Calu3 (cell line): ENCODE measurements around the gene ALDH9A1. TPM values are rescaled to one million over a fixed set of nuclear protein-coding genes. Genes with fewer than 3 reads are reported as not detected.

Experiments
- BruUV-seq: library from RNA; stranded (reverse); fragments of 400-500 nt; replicated peaks from 2 replicates; lab custom pipeline; 2021; lab: Mats Ljungman, UMichigan
- CTCF ChIA-PET: fragments of 300-600 bp; sonication (Branson Sonifier 250); formaldehyde crosslinking; loops from one replicate; lab custom pipeline; 2022; ENCODE audit warnings: antibody characterized with exemption; lab: Charles Lee
- DNase-seq: peaks from one replicate; pipeline ENCODE4 v3.0.0; 2022
- H3K27ac Mint-ChIP-seq: one replicate; pipeline ENCODE4 v1.8.0; 2022; ENCODE audit warnings: mixed read lengths; ENCODE audit not compliant: unreplicated experiment
- H3K27me3 Mint-ChIP-seq: one replicate; pipeline ENCODE4 v1.8.0; 2022; ENCODE audit warnings: mixed read lengths; ENCODE audit not compliant: unreplicated experiment
- H3K36me3 Mint-ChIP-seq: one replicate; pipeline ENCODE4 v1.8.0; 2022; ENCODE audit warnings: mild to moderate bottlenecking, moderate library complexity, mixed read lengths; ENCODE audit not compliant: insufficient read depth, unreplicated experiment
- H3K4me1 Mint-ChIP-seq: one replicate; pipeline ENCODE4 v1.8.0; 2022; ENCODE audit warnings: mild to moderate bottlenecking, low read depth, mixed read lengths; ENCODE audit not compliant: unreplicated experiment
- H3K4me3 Mint-ChIP-seq: one replicate; pipeline ENCODE4 v1.8.0; 2022; ENCODE audit warnings: mild to moderate bottlenecking, low read depth, moderate library complexity, mixed read lengths; ENCODE audit not compliant: unreplicated experiment
- H3K9me3 Mint-ChIP-seq: one replicate; pipeline ENCODE4 v1.8.0; 2022; ENCODE audit warnings: low read depth, mixed read lengths; ENCODE audit not compliant: unreplicated experiment
- intact Hi-C: fragments of 100-400 bp; cut with micrococcal nuclease; formaldehyde crosslinking; loops from one replicate; pipeline ENCODE4 v1.10.0; 2022; ENCODE audit not compliant: unreplicated experiment
- total RNA-seq: library from RNA; stranded (reverse); gene quantifications from 2 replicates; pipeline ENCODE4 v1.2.3, GENCODE V29; 2022
- TF ChIP-seq, protein P1 (sequence below): fragments of 200-600 bp; IDR thresholded peaks from one replicate; pipeline ENCODE4 v1.8.0; 2022; ENCODE audit warnings: antibody characterized with exemption; ENCODE audit not compliant: unreplicated experiment

Gene ALDH9A1
- total RNA-seq, 1 experiment from 2014 or later: 57.0 TPM

DNA sequence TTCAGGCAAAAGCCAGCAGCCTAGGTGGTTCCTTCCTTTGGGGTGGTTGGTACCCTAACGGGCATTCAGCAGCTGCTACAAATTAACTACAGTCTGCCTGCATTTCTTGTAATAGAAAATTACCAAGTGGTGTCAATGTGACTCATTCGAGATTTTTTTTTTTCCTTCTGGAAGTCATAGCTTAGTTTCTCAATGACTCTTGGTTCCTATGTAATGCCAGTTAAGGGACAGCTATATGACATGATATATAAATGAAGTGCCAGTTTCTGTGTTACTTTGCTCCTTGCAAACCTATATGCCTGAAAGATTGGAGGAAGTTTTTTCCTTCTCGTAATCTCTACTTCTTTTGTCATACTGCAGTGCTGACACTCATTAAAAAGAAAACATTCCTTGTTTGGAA is 64.7 kb downstream of the ALDH9A1 start:
- H3K4me3 Mint-ChIP-seq: peak overlapping the region; percentile 22
- BruUV-seq: no TSS peak
- CTCF ChIA-PET: interaction anchor here (0.7 to 1.8 kb wide), 5 partner anchors 12 to 1182 kb away, joined by 3 to 9 read pairs (median 6); no protein-coding TSS in a partner anchor
- no peaks in the 10 kb centered on the region for H3K9me3 Mint-ChIP-seq
- no peaks in the 10 kb centered on the region for H3K36me3 Mint-ChIP-seq
- peaks cover 18% of the 10 kb centered on the region for H3K4me1 Mint-ChIP-seq
- no peaks in the 10 kb centered on the region for H3K27me3 Mint-ChIP-seq
- TF ChIP-seq, protein P1, sequence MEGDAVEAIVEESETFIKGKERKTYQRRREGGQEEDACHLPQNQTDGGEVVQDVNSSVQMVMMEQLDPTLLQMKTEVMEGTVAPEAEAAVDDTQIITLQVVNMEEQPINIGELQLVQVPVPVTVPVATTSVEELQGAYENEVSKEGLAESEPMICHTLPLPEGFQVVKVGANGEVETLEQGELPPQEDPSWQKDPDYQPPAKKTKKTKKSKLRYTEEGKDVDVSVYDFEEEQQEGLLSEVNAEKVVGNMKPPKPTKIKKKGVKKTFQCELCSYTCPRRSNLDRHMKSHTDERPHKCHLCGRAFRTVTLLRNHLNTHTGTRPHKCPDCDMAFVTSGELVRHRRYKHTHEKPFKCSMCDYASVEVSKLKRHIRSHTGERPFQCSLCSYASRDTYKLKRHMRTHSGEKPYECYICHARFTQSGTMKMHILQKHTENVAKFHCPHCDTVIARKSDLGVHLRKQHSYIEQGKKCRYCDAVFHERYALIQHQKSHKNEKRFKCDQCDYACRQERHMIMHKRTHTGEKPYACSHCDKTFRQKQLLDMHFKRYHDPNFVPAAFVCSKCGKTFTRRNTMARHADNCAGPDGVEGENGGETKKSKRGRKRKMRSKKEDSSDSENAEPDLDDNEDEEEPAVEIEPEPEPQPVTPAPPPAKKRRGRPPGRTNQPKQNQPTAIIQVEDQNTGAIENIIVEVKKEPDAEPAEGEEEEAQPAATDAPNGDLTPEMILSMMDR: no peak
- no peak overlapping the region for H3K27ac Mint-ChIP-seq
- intact Hi-C loops: loop anchor here (10.0 kb wide), 1 partner anchor 211 kb away; no protein-coding TSS in a partner anchor
- no peak for DNase-seq

DNA sequence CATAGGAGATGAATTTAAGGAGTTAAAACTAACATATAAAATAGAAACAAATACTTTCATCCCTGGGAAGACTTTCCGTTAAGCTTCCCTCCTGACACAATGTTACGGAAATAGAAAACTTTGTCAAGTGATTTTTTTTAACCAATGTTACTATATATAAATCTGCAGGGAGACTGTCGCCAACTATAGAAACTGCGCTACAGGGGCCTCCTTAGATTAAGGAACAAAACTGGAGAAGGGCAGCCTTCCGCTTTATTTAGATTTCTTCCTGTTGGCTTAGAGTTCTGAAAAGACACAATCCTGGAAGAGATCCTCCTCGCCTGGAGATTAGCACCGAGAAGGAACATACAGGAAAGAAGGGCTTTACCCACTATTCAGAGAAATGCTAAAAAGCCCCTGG is 65.9 kb downstream of the ALDH9A1 start:
- no peak for DNase-seq
- Mint-ChIP-seq H3K36me3 (no peaks in the 10 kb centered on the region), H3K27ac (no peak overlapping the region), H3K4me1 (peaks cover 10% of the 10 kb centered on the region), H3K4me3 (no peak overlapping the region), H3K27me3 (no peaks in the 10 kb centered on the region), H3K9me3 (no peaks in the 10 kb centered on the region)
- CTCF ChIA-PET: interaction anchor here (0.6 to 1.8 kb wide), 4 partner anchors 14 to 90 kb away, joined by 3 to 7 read pairs (median 4); no protein-coding TSS in a partner anchor
- TF ChIP-seq, protein P1: no peak
- TSS peak; percentile 24 for BruUV-seq
- intact Hi-C loops: loop anchor here (1.0 to 10.0 kb wide), 2 partner anchors 31 to 212 kb away; no protein-coding TSS in a partner anchor

DNA sequence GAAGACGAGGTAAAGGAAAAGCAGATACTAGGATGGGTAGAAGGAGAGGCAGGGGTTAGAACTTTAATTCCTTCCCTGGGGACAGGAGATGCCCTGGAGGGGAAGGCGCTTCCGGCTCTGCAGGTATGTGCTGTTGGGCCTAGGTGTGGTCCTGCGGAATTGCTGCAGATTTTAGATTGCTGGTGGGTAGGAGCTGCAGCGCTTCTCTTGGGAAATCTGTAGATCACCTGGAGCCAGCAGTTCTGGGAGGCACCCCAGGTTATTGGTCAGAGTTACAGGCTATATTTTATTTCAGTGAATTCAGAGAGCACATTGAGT is 66.3 kb downstream of the ALDH9A1 start:
- no peaks in the 10 kb centered on the region for H3K36me3 Mint-ChIP-seq
- no peaks in the 10 kb centered on the region for H3K27me3 Mint-ChIP-seq
- peaks cover 6% of the 10 kb centered on the region for H3K4me1 Mint-ChIP-seq
- no peak overlapping the region for H3K4me3 Mint-ChIP-seq
- no peak overlapping the region for H3K27ac Mint-ChIP-seq
- H3K9me3 Mint-ChIP-seq: no peaks in the 10 kb centered on the region
- intact Hi-C loops: loop anchor here (1.0 to 10.0 kb wide), 2 partner anchors 31 to 213 kb away; no protein-coding TSS in a partner anchor
- TF ChIP-seq, protein P1: no peak
- CTCF ChIA-PET: interaction anchor here (0.6 to 1.8 kb wide), 4 partner anchors 14 to 90 kb away, joined by 3 to 7 read pairs (median 4); no protein-coding TSS in a partner anchor
- no peak for DNase-seq
- BruUV-seq: no TSS peak

DNA sequence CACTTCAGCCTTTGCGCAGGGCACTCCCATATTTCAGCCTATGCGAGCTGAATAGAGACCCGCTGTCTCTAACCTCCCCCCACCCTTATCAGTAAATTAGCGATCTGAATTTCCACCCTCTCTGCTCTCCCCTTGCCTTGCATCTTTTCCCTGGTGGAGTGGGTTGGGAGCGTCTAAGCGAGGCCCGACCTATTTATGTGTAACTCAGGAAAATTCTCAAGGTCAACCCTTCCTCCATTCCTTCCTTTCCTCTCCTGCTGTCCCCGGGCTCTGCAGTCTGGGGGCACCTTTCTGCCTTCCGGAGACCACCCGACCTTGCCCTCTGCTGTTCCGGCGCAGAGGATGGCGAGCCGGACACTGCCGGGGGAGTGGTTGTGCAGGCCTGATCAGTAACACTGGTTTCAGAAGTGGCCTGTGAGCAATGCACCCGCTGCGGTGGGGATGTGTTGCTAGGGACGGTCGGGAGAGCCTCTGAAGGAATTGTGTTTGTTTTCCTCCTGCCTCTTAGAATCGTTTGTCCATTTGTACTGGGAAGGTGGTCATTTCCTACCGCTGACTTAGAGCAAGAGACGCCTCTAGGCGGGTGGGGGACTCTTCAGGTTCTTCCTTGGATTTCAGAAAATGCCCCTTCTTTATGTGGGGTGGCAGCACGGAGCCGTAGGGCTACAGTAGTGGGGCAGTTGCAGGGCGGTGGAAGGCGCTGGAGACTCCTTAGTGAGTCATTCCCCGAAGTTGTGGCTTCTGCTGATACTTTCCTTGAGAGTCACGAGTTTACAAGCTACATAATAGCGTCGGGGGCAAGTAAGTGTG is 66.8 kb downstream of the ALDH9A1 start:
- intact Hi-C loops: loop anchor here (1.0 to 10.0 kb wide), 3 partner anchors 30 to 213 kb away; no protein-coding TSS in a partner anchor
- TF ChIP-seq, protein P1: no peak
- Mint-ChIP-seq H3K4me1 (peaks cover under 1% of the 10 kb centered on the region), H3K4me3 (no peak overlapping the region), H3K27me3 (no peaks in the 10 kb centered on the region), H3K27ac (no peak overlapping the region), H3K36me3 (no peaks in the 10 kb centered on the region), H3K9me3 (no peaks in the 10 kb centered on the region)
- no TSS peak for BruUV-seq
- peak; percentile 73 for DNase-seq
- CTCF ChIA-PET: interaction anchor here (0.6 to 1.8 kb wide), 4 partner anchors 15 to 91 kb away, joined by 3 to 7 read pairs (median 4); no protein-coding TSS in a partner anchor
